Neural progenitor cell (in vitro differentiated cells): ENCODE data around the gene CSTF2T. TPM values are rescaled to one million over a fixed set of nuclear protein-coding genes. Genes with fewer than 3 reads are reported as not detected.
A peak's percentile ranks its signal among the peaks of the same experiment; 100 is the strongest.

ENCODE experiments used
- DNase-seq: peaks from one replicate; pipeline ENCODE4 v3.0.0-alpha.2; 2016; ENCODE audit warnings: low spot score
- H2AFZ ChIP-seq: fragments of 200-600 bp; sonication (generic); replicated peaks from 2 replicates; pipeline ENCODE4 v1.6.1; 2016; ENCODE audit warnings: antibody characterized with exemption
- H3F3A ChIP-seq: fragments of 200-600 bp; sonication (generic); 2 replicates; pipeline ENCODE4 v1.6.1; 2016; ENCODE audit warnings: antibody characterized with exemption, low read depth
- H3K27ac ChIP-seq: fragments of 200-600 bp; sonication (generic); 2 replicates; pipeline ENCODE4 v1.5.1; 2016; ENCODE audit warnings: mild to moderate bottlenecking
- H3K27me3 ChIP-seq: fragments of 200-600 bp; sonication (generic); 2 replicates; pipeline ENCODE4 v1.6.1; 2016; ENCODE audit warnings: mild to moderate bottlenecking, moderate library complexity
- H3K36me3 ChIP-seq: fragments of 200-600 bp; sonication (generic); 2 replicates; pipeline ENCODE4 v1.5.1; 2016
- H3K4me1 ChIP-seq: fragments of 200-600 bp; sonication (generic); 2 replicates; pipeline ENCODE4 v1.6.1; 2016; ENCODE audit warnings: mixed run types
- H3K4me2 ChIP-seq: fragments of 200-600 bp; sonication (generic); 2 replicates; pipeline ENCODE4 v1.6.1; 2016
- H3K4me3 ChIP-seq: fragments of 200-600 bp; sonication (generic); 2 replicates; pipeline ENCODE4 v1.5.1; 2016
- H3K79me2 ChIP-seq: fragments of 200-600 bp; sonication (generic); 2 replicates; pipeline ENCODE4 v1.6.1; 2016; ENCODE audit warnings: low read depth
- H3K9ac ChIP-seq: fragments of 200-600 bp; sonication (generic); 2 replicates; pipeline ENCODE4 v1.6.1; 2016
- H3K9me3 ChIP-seq: fragments of 200-600 bp; sonication (generic); 2 replicates; pipeline ENCODE4 v1.5.1; 2016; ENCODE audit warnings: low read depth
- H4K20me1 ChIP-seq: fragments of 200-600 bp; sonication (generic); 2 replicates; pipeline ENCODE4 v1.6.1; 2016; ENCODE audit warnings: low read depth
- H3K27ac Mint-ChIP-seq: 3 replicates; pipeline ENCODE4 v1.8.0; 2021; ENCODE audit warnings: mixed read lengths
- H3K27me3 Mint-ChIP-seq: 2 replicates; pipeline ENCODE4 v1.8.0; 2022; ENCODE audit warnings: low read depth, mild to moderate bottlenecking, inconsistent platforms, moderate library complexity, mixed read lengths; ENCODE audit not compliant: insufficient read depth
- H3K36me3 Mint-ChIP-seq: 3 replicates; pipeline ENCODE4 v1.8.0; 2021; ENCODE audit warnings: mixed read lengths
- H3K4me1 Mint-ChIP-seq: 3 replicates; pipeline ENCODE4 v1.8.0; 2021; ENCODE audit warnings: mixed read lengths
- H3K4me3 Mint-ChIP-seq: 3 replicates; pipeline ENCODE4 v1.8.0; 2021; ENCODE audit warnings: mild to moderate bottlenecking, moderate library complexity, mixed read lengths
- H3K9me3 Mint-ChIP-seq: 3 replicates; pipeline ENCODE4 v1.8.0; 2020; ENCODE audit warnings: mixed read lengths
- EZH2 ChIP-seq: fragments of 200-600 bp; sonication (generic); IDR thresholded peaks from 2 replicates; pipeline ENCODE4 v1.6.1; 2017; ENCODE audit warnings: antibody characterized with exemption, mild to moderate bottlenecking, moderate library complexity
- EZH2phosphoT487 ChIP-seq: fragments of 200-600 bp; sonication (generic); IDR thresholded peaks from 2 replicates; pipeline ENCODE4 v1.6.1; 2017; ENCODE audit warnings: antibody characterized with exemption
- total RNA-seq: library from RNA; depleted of rRNA; stranded (reverse); fragments of >200 nt; gene quantifications from 2 replicates; pipeline ENCODE4 v1.2.3, GENCODE V29; 2015; ENCODE audit warnings: low replicate concordance
- TF ChIP-seq, protein P1 (sequence below): fragments of 200-600 bp; sonication (generic); IDR thresholded peaks from 2 replicates; pipeline ENCODE4 v1.5.1; 2017; ENCODE audit warnings: antibody characterized with exemption, mild to moderate bottlenecking

The CSTF2T gene
- total RNA-seq, 1 donor from 2014 or later: 53.7 TPM

DNA sequence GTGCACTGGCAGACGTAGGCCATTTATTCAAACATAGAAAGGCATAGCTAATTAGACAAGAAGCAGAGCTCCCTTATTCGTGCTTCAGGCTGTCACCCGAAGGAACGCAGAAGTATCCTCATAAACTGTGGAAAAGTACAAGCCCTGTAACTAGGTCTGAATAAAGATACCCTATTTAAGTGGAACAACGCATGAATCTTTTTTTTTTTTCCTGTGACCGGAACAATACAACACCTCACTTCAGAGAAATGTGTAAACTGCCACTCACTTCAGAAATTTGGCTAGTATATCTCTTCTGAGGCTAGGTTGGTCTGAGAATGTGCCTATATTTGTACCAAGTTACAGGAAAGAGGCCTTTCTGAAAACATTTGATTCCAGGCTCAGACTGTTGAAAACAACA, 8.0 kb upstream of the CSTF2T start:
- Histone ChIP-seq H3K9me3 (no peaks in the 10 kb centered on the region), H4K20me1 (no peaks in the 10 kb centered on the region), H3K36me3 (no peaks in the 10 kb centered on the region), H3F3A (no peaks in the 10 kb centered on the region), H3K4me3 (no peak overlapping the region), H3K9ac (no peak overlapping the region), H3K27me3 (no peaks in the 10 kb centered on the region), H3K79me2 (no peaks in the 10 kb centered on the region), H3K4me2 (no peak overlapping the region), H2AFZ (no peak overlapping the region), H3K27ac (no peak overlapping the region), H3K4me1 (peaks cover 6% of the 10 kb centered on the region)
- TF ChIP-seq EZH2phosphoT487 (no peak), EZH2 (no peak)
- TF ChIP-seq, protein P1, sequence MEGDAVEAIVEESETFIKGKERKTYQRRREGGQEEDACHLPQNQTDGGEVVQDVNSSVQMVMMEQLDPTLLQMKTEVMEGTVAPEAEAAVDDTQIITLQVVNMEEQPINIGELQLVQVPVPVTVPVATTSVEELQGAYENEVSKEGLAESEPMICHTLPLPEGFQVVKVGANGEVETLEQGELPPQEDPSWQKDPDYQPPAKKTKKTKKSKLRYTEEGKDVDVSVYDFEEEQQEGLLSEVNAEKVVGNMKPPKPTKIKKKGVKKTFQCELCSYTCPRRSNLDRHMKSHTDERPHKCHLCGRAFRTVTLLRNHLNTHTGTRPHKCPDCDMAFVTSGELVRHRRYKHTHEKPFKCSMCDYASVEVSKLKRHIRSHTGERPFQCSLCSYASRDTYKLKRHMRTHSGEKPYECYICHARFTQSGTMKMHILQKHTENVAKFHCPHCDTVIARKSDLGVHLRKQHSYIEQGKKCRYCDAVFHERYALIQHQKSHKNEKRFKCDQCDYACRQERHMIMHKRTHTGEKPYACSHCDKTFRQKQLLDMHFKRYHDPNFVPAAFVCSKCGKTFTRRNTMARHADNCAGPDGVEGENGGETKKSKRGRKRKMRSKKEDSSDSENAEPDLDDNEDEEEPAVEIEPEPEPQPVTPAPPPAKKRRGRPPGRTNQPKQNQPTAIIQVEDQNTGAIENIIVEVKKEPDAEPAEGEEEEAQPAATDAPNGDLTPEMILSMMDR: no peak
- H3K9me3 Mint-ChIP-seq: no peaks in the 10 kb centered on the region
- H3K27ac Mint-ChIP-seq: no peak overlapping the region
- no peaks in the 10 kb centered on the region for H3K27me3 Mint-ChIP-seq
- DNase-seq: no peak
- no peaks in the 10 kb centered on the region for H3K36me3 Mint-ChIP-seq
- no peaks in the 10 kb centered on the region for H3K4me1 Mint-ChIP-seq
- no peak overlapping the region for H3K4me3 Mint-ChIP-seq

DNA sequence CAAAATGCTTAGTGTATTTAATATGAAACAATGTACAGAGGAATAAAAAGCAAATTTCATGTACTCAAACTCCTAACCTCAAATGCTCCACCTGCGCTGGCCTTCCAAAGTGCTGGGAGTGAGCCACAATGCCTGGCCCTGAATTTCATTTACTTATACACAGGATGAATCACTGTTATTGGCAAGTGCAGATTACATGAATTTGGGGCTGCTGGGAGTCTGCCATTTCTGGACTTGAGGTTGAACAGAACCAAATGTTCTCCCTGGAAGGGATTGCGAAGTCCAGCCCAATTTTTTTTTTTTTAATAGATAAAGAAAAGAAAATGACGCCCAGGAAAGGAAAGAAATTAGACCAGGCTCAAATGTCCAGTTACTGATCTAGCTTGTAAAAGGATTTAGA, 6.8 kb upstream of the CSTF2T start:
- Histone ChIP-seq H3K27me3 (no peaks in the 10 kb centered on the region), H3K79me2 (no peaks in the 10 kb centered on the region), H4K20me1 (no peaks in the 10 kb centered on the region), H3F3A (peaks cover 1% of the 10 kb centered on the region), H3K36me3 (no peaks in the 10 kb centered on the region), H3K4me1 (peaks cover 6% of the 10 kb centered on the region), H3K9me3 (no peaks in the 10 kb centered on the region), H3K4me2 (no peak overlapping the region), H3K9ac (no peak overlapping the region), H3K27ac (no peak overlapping the region), H2AFZ (no peak overlapping the region), H3K4me3 (no peak overlapping the region)
- no peaks in the 10 kb centered on the region for H3K27me3 Mint-ChIP-seq
- no peak overlapping the region for H3K4me3 Mint-ChIP-seq
- H3K36me3 Mint-ChIP-seq: no peaks in the 10 kb centered on the region
- no peaks in the 10 kb centered on the region for H3K9me3 Mint-ChIP-seq
- TF ChIP-seq EZH2 (no peak), EZH2phosphoT487 (no peak)
- TF ChIP-seq, protein P1: no peak
- H3K4me1 Mint-ChIP-seq: no peaks in the 10 kb centered on the region
- DNase-seq: no peak
- no peak overlapping the region for H3K27ac Mint-ChIP-seq

DNA sequence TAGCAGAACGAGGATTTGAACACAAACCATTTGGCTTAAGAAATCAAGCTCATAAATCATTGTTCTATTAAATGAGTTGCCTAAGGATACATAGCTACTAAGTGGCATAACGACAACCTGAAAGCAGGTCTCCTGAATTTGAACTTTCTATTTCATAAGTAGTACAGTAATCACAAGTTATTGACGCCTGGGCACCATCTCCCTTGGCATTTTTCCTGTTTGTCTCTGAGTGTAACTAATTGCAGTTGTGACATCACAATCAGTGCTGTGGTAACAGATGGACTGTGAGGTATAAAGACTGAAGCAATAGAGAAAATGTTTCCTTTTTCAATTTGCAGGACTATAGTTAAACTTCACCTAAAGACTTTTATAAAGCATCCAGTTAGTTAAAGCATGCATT, 6.4 kb upstream of the CSTF2T start:
- Histone ChIP-seq H4K20me1 (no peaks in the 10 kb centered on the region), H3K4me2 (no peak overlapping the region), H3F3A (peaks cover 6% of the 10 kb centered on the region), H3K79me2 (no peaks in the 10 kb centered on the region), H3K4me1 (peaks cover 7% of the 10 kb centered on the region), H3K9me3 (no peaks in the 10 kb centered on the region), H3K36me3 (no peaks in the 10 kb centered on the region), H3K27me3 (no peaks in the 10 kb centered on the region), H3K27ac (no peak overlapping the region), H2AFZ (no peak overlapping the region), H3K4me3 (no peak overlapping the region), H3K9ac (no peak overlapping the region)
- TF ChIP-seq EZH2: no peak
- Mint-ChIP-seq H3K27ac (no peak overlapping the region), H3K36me3 (no peaks in the 10 kb centered on the region), H3K9me3 (no peaks in the 10 kb centered on the region), H3K4me3 (no peak overlapping the region), H3K27me3 (no peaks in the 10 kb centered on the region), H3K4me1 (no peaks in the 10 kb centered on the region)
- DNase-seq: no peak

- H3K4me1 Mint-ChIP-seq: peaks cover 33% of the 10 kb centered on the region
- H3K27me3 ChIP-seq: no peaks in the 10 kb centered on the region
- H3K79me2 ChIP-seq: peaks cover 41% of the 10 kb centered on the region
- TF ChIP-seq, protein P1: no peak
- no peak overlapping the region for H3K9ac ChIP-seq
- peaks cover 17% of the 10 kb centered on the region for H3F3A ChIP-seq
- peaks cover 22% of the 10 kb centered on the region for H3K36me3 Mint-ChIP-seq
- DNase-seq: peak; percentile 19
- peak overlapping the region; percentile 100 for H3K27ac Mint-ChIP-seq
- peak overlapping the region; percentile 99 for H3K27ac ChIP-seq
- peaks cover 11% of the 10 kb centered on the region for H3K36me3 ChIP-seq
- peaks cover 43% of the 10 kb centered on the region for H3K4me1 ChIP-seq
- peaks cover 12% of the 10 kb centered on the region for H4K20me1 ChIP-seq
- peak overlapping the region; percentile 99 for H3K4me3 Mint-ChIP-seq
- H3K9me3 ChIP-seq: no peaks in the 10 kb centered on the region
- no peaks in the 10 kb centered on the region for H3K9me3 Mint-ChIP-seq
- H3K27me3 Mint-ChIP-seq: peaks cover 6% of the 10 kb centered on the region
- peak overlapping the region; percentile 99 for H3K4me3 ChIP-seq
- H3K4me2 ChIP-seq: peak overlapping the region; percentile 99
- peak overlapping the region; percentile 100 for H2AFZ ChIP-seq
Observed at GRCh38 chr10:51700228-51700817, 928 bp upstream of the CSTF2T start.
